ENCODE measurements around the gene C22orf15. TPM values are rescaled to one million over a fixed set of nuclear protein-coding genes. Genes with fewer than 3 reads are reported as not detected.

Gene C22orf15
- under 1 TPM; 0.81 to 0.93 TPM for total RNA-seq
- polyA plus RNA-seq, result 0.75 TPM

- Mint-ChIP-seq H3K36me3 (peaks cover 0 to 4% (median 0%) of the 10 kb centered on the region in 3 donors), H3K4me3 (peak within 1 kb of the TSS; percentile 48 to 88 (median 80)), H3K27me3 (no peaks in the 10 kb centered on the region), H3K4me1 (peaks cover 27 to 46% (median 38%) of the 10 kb centered on the region in 3 donors), H3K9me3 (no peaks in the 10 kb centered on the region), H3K27ac (peak within 1 kb of the TSS; percentile 52 to 91 (median 76))
- no peak within 1 kb of the TSS for H3K27ac ChIP-seq (ENCODE audit: low read depth, low read length)
- H3K9me3 ChIP-seq (ENCODE audit: low read length), result no peaks in the 10 kb centered on the region
- peak within 1 kb of the TSS; percentile 56 for H3K4me3 ChIP-seq (ENCODE audit: low read length)
- no peaks in the 10 kb centered on the region for H3K27me3 ChIP-seq (ENCODE audit: insufficient read depth, low read length, poor library complexity, severe bottlenecking)
- H3K4me1 ChIP-seq (ENCODE audit: insufficient read depth, low read length), result peaks cover 33% of the 10 kb centered on the region
- DNase-seq, result peak in 1 of 5 donors; percentile 48
- ChIA-PET POLR2A (interaction anchor here (0.6 to 1.0 kb wide), 3 partner anchors 12 to 271 kb away, joined by 3 to 6 read pairs (median 4); partner anchors contain the start of genes SMARCB1 and ZNF70), CTCF (interaction anchor here (0.6 to 1.3 kb wide), 5 partner anchors 12 to 87 kb away, joined by 3 to 7 read pairs (median 3); partner anchors contain the start of gene ZNF70)
- no peaks in the 10 kb centered on the region for H3K36me3 ChIP-seq (ENCODE audit: insufficient read depth, low read length)
Measured at GRCh38 chr22:23762842-23763578, at the start of gene C22orf15. Gene C22orf15, plus strand, starts transcription at chr22:23762990. Its CDS starts 317 bp downstream, at chr22:23763307.

- no peaks in the 10 kb centered on the region for H3K9me3 Mint-ChIP-seq
- ChIA-PET POLR2A (no interaction called here), CTCF (interaction anchor here (2.0 kb wide), 1 partner anchor 136 kb away, joined by 6 read pairs; no protein-coding TSS in a partner anchor)
- H3K4me3 Mint-ChIP-seq, result peak overlapping the region; percentile 14 to 82 (median 47)
- H3K27me3 ChIP-seq (ENCODE audit: insufficient read depth, low read length, poor library complexity, severe bottlenecking), result no peaks in the 10 kb centered on the region
- peaks cover 3 to 56% (median 16%) of the 10 kb centered on the region in 3 donors for H3K36me3 Mint-ChIP-seq
- no peak overlapping the region for H3K4me3 ChIP-seq (ENCODE audit: low read length)
- H3K27ac Mint-ChIP-seq, result peak overlapping the region; percentile 9 to 79 (median 63)
- no peaks in the 10 kb centered on the region for H3K9me3 ChIP-seq (ENCODE audit: low read length)
- no peak overlapping the region for H3K27ac ChIP-seq (ENCODE audit: low read depth, low read length)
- DNase-seq, result no peak
- H3K4me1 Mint-ChIP-seq, result peaks cover 23 to 52% (median 46%) of the 10 kb centered on the region in 3 donors
- H3K4me1 ChIP-seq (ENCODE audit: insufficient read depth, low read length), result peaks cover 16% of the 10 kb centered on the region
- no peaks in the 10 kb centered on the region for H3K27me3 Mint-ChIP-seq
- peaks cover 11% of the 10 kb centered on the region for H3K36me3 ChIP-seq (ENCODE audit: insufficient read depth, low read length)
Measured at GRCh38 chr22:23713696-23714595, 48.8 kb upstream of the C22orf15 start.

GRCh38 chr22:23714596-23715578, 47.9 kb upstream of the C22orf15 start:
- Histone ChIP-seq H3K4me3 (ENCODE audit: low read length) (no peak overlapping the region), H3K4me1 (ENCODE audit: insufficient read depth, low read length) (peaks cover 16% of the 10 kb centered on the region), H3K27ac (ENCODE audit: low read depth, low read length) (no peak overlapping the region), H3K27me3 (ENCODE audit: insufficient read depth, low read length, poor library complexity, severe bottlenecking) (no peaks in the 10 kb centered on the region), H3K9me3 (ENCODE audit: low read length) (no peaks in the 10 kb centered on the region), H3K36me3 (ENCODE audit: insufficient read depth, low read length) (peaks cover 3% of the 10 kb centered on the region)
- H3K9me3 Mint-ChIP-seq, result no peaks in the 10 kb centered on the region
- CTCF ChIA-PET, result no interaction called here
- peak overlapping the region in 7 of 8 donors; percentile 17 to 83 (median 68) for H3K27ac Mint-ChIP-seq
- DNase-seq, result no peak
- H3K4me1 Mint-ChIP-seq, result peaks cover 20 to 48% (median 38%) of the 10 kb centered on the region in 3 donors
- peaks cover 0 to 46% (median 6%) of the 10 kb centered on the region in 3 donors for H3K36me3 Mint-ChIP-seq
- H3K4me3 Mint-ChIP-seq, result peak overlapping the region; percentile 47 to 91 (median 84)
- POLR2A ChIA-PET, result interaction anchor here (1.1 kb wide), 1 partner anchor 16 kb away, joined by 3 read pairs; no protein-coding TSS in a partner anchor
- no peaks in the 10 kb centered on the region for H3K27me3 Mint-ChIP-seq

GRCh38 chr22:23715806-23716375, 46.9 kb upstream of the C22orf15 start:
- Mint-ChIP-seq H3K4me1 (peaks cover 16 to 41% (median 28%) of the 10 kb centered on the region in 3 donors), H3K4me3 (peak overlapping the region in 6 of 7 donors; percentile 75 to 91 (median 84)), H3K9me3 (no peaks in the 10 kb centered on the region), H3K36me3 (peaks cover 0 to 36% (median 5%) of the 10 kb centered on the region in 3 donors), H3K27ac (peak overlapping the region in 7 of 8 donors; percentile 15 to 92 (median 63)), H3K27me3 (no peaks in the 10 kb centered on the region)
- ChIA-PET CTCF (interaction anchor here (1.0 to 1.5 kb wide), 2 partner anchors 16 to 142 kb away, joined by 3 read pairs; partner anchors contain the start of gene SLC2A11), POLR2A (interaction anchor here (1.1 kb wide), 1 partner anchor 17 kb away, joined by 3 read pairs; no protein-coding TSS in a partner anchor)
- peak overlapping the region; percentile 74 for H3K4me3 ChIP-seq (ENCODE audit: low read length)
- H3K9me3 ChIP-seq (ENCODE audit: low read length), result no peaks in the 10 kb centered on the region
- H3K4me1 ChIP-seq (ENCODE audit: insufficient read depth, low read length), result peaks cover 16% of the 10 kb centered on the region
- no peaks in the 10 kb centered on the region for H3K27me3 ChIP-seq (ENCODE audit: insufficient read depth, low read length, poor library complexity, severe bottlenecking)
- no peak for DNase-seq
- H3K36me3 ChIP-seq (ENCODE audit: insufficient read depth, low read length), result peaks cover 3% of the 10 kb centered on the region
- no peak overlapping the region for H3K27ac ChIP-seq (ENCODE audit: low read depth, low read length)

GRCh38 chr22:23716811-23717801, 45.7 kb upstream of the C22orf15 start:
- H3K36me3 ChIP-seq (ENCODE audit: insufficient read depth, low read length), result no peaks in the 10 kb centered on the region
- H3K27me3 Mint-ChIP-seq, result peaks cover 0 to under 1% of the 10 kb centered on the region in 2 donors
- H3K4me3 ChIP-seq (ENCODE audit: low read length), result peak overlapping the region; percentile 74
- peak overlapping the region; percentile 66 to 91 (median 84) for H3K4me3 Mint-ChIP-seq
- ChIA-PET POLR2A (interaction anchor here (0.6 to 1.2 kb wide), 4 partner anchors 20 to 70 kb away, joined by 3 to 13 read pairs (median 4); partner anchors contain the start of gene ZNF70), CTCF (interaction anchor here (0.8 to 1.5 kb wide), 6 partner anchors 17 to 140 kb away, joined by 3 read pairs; partner anchors contain the start of gene SLC2A11)
- H3K27ac Mint-ChIP-seq, result peak overlapping the region in 7 of 8 donors; percentile 70 to 92 (median 90)
- H3K9me3 Mint-ChIP-seq, result no peaks in the 10 kb centered on the region
- DNase-seq, result peak; percentile 72 to 88 (median 80)
- peaks cover 16% of the 10 kb centered on the region for H3K4me1 ChIP-seq (ENCODE audit: insufficient read depth, low read length)
- peaks cover 13 to 37% (median 22%) of the 10 kb centered on the region in 3 donors for H3K4me1 Mint-ChIP-seq
- no peaks in the 10 kb centered on the region for H3K9me3 ChIP-seq (ENCODE audit: low read length)
- H3K27ac ChIP-seq (ENCODE audit: low read depth, low read length), result peak overlapping the region; percentile 72
- peaks cover 0 to 24% (median 3%) of the 10 kb centered on the region in 3 donors for H3K36me3 Mint-ChIP-seq
- H3K27me3 ChIP-seq (ENCODE audit: insufficient read depth, low read length, poor library complexity, severe bottlenecking), result no peaks in the 10 kb centered on the region

Measured in CD8-positive, alpha-beta memory T cell (primary cell).